Mucosa of descending colon (tissue), 3 donors: ENCODE measurements around the gene SLC35E4. TPM values are rescaled to one million over a fixed set of nuclear protein-coding genes. Genes with fewer than 3 reads are reported as not detected.

Source experiments
- ATAC-seq: fragments of 200-7000 bp; cut with Tn5 transposase; one replicate; pipeline ENCODE4 v1.9.1; 2020; ENCODE audit warnings: mild to moderate bottlenecking, moderate library complexity
- DNase-seq, 3 donors: peaks; one replicate each; pipeline ENCODE4 v3.0.0-alpha.2; 2020
- H3K36me3 ChIP-seq: fragments of 200-600 bp; one replicate; pipeline ENCODE4 v1.8.0; 2021; ENCODE audit warnings: low read depth, mild to moderate bottlenecking
- H3K4me1 ChIP-seq: fragments of 200-600 bp; one replicate; pipeline ENCODE4 v1.8.0; 2021; ENCODE audit warnings: low read depth, mild to moderate bottlenecking
- H3K4me3 ChIP-seq: fragments of 200-600 bp; one replicate; pipeline ENCODE4 v1.8.0; 2021; ENCODE audit warnings: mild to moderate bottlenecking
- H3K9me3 ChIP-seq: fragments of 200-600 bp; one replicate; pipeline ENCODE4 v1.8.0; 2021; ENCODE audit warnings: mild to moderate bottlenecking
- intact Hi-C, 2 donors: fragments of 100-400 bp; cut with DNase I in 1 of 2; cut with micrococcal nuclease in 1 of 2; formaldehyde crosslinking; loops; one replicate each; pipeline versions ENCODE4 v1.11.0 to v1.11.1; 2022; cut with DNase I, micrococcal nuclease
- total RNA-seq, 3 donors: library from RNA; stranded (reverse); fragmentation: NEBNext Ultra II Directional in 2 of 3; extraction: Animal tissue kit (Norgen Biotek cat#: 25700) in 2 of 3; gene quantifications; one replicate each; pipeline versions ENCODE4 v1.2.1 to v1.2.4, GENCODE V29; 2021 to 2023
- TF ChIP-seq, protein P1 (sequence below): fragments of 200-600 bp; IDR thresholded peaks from one replicate; pipeline ENCODE4 v1.8.0; 2022; ENCODE audit warnings: antibody characterized with exemption, mild to moderate bottlenecking
- donor health status: DM: no; HTN: no; CAD: no; lungs with moderate emphysema.
- donor health status: DM: no; HTN: no; CAD: no.
- donor health status: DM: no; HTN: yes; CAD: no.

The SLC35E4 gene
- total RNA-seq, 3 donors from 2014 or later, result 5.0 to 8.5 (median 7.6) TPM

DNA sequence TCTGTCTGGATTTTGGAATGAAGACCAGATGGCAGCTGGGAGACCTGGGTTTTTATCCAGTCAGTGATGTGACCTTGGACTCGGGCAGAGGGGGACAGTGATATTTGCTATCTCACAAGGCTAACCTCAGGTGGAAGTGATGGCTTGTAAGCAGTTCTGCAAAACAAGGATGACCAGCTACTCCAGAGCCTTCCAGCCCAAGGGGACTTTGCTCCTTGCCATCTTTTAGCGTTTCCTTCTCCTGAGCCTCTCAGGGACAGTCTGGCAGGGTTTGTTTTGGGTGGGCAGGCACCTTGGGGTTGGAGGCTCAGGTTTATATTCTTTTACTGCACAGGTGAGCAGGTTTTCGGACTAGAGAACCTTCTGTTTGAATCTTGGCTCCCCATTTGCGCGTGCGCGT, 49.6 kb downstream of the SLC35E4 start:
- Histone ChIP-seq H3K4me1 (peaks cover 12% of the 10 kb centered on the region), H3K9me3 (no peaks in the 10 kb centered on the region), H3K36me3 (no peaks in the 10 kb centered on the region), H3K4me3 (no peak overlapping the region)
- intact Hi-C loops, result no loop called here
- peak in 1 of 3 donors; percentile 44 for DNase-seq
- peak; percentile 56 for ATAC-seq
- TF ChIP-seq, protein P1, sequence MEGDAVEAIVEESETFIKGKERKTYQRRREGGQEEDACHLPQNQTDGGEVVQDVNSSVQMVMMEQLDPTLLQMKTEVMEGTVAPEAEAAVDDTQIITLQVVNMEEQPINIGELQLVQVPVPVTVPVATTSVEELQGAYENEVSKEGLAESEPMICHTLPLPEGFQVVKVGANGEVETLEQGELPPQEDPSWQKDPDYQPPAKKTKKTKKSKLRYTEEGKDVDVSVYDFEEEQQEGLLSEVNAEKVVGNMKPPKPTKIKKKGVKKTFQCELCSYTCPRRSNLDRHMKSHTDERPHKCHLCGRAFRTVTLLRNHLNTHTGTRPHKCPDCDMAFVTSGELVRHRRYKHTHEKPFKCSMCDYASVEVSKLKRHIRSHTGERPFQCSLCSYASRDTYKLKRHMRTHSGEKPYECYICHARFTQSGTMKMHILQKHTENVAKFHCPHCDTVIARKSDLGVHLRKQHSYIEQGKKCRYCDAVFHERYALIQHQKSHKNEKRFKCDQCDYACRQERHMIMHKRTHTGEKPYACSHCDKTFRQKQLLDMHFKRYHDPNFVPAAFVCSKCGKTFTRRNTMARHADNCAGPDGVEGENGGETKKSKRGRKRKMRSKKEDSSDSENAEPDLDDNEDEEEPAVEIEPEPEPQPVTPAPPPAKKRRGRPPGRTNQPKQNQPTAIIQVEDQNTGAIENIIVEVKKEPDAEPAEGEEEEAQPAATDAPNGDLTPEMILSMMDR, result no peak

DNA sequence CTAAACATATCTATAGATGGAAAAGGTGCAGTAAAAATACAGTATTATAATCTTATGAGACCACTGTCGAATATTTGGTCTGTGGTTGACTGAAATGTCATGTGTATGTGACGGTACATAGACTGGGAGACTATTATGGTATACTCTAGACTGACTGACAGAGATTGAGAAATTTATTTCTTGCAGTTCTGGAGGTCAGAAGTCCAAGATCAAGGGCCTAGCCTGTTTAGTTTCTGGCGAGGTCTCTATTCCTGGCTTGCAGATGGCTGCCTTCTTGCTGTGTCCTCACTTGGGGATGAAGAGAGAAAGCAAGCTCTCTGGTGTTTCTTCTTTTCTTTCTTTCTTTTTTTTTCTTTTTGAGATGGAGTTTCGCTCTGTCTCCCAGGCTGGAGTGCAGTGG, 51.8 kb downstream of the SLC35E4 start:
- no peak overlapping the region for H3K4me3 ChIP-seq
- H3K36me3 ChIP-seq, result no peaks in the 10 kb centered on the region
- peaks cover 2% of the 10 kb centered on the region for H3K4me1 ChIP-seq
- no peak for ATAC-seq
- TF ChIP-seq, protein P1, result no peak
- intact Hi-C loops, result no loop called here
- H3K9me3 ChIP-seq, result no peaks in the 10 kb centered on the region
- no peak for DNase-seq

DNA sequence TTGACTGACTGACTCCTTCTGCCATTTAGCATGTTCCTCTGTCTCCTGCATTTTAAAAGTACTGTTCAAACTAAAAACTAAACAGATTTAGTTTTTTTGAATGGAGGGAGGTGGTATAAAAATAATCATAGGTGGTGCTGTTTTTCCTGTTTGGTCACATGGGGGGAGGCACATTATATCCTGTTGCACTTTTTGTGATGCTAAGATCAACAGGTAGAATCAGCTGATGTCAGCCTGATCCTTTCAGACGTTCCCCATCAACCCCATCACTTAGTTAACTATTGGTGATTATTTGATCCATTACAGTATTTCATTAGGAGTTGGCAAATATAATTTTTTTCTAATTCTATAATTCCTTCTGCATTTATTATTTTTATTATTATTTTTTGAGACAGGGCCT, 54.0 kb downstream of the SLC35E4 start:
- Histone ChIP-seq H3K4me1 (peaks cover 6% of the 10 kb centered on the region), H3K36me3 (no peaks in the 10 kb centered on the region), H3K4me3 (no peak overlapping the region), H3K9me3 (no peaks in the 10 kb centered on the region)
- DNase-seq (no peak), ATAC-seq (no peak)
- TF ChIP-seq, protein P1, result no peak
- intact Hi-C loops, result no loop called here

DNA sequence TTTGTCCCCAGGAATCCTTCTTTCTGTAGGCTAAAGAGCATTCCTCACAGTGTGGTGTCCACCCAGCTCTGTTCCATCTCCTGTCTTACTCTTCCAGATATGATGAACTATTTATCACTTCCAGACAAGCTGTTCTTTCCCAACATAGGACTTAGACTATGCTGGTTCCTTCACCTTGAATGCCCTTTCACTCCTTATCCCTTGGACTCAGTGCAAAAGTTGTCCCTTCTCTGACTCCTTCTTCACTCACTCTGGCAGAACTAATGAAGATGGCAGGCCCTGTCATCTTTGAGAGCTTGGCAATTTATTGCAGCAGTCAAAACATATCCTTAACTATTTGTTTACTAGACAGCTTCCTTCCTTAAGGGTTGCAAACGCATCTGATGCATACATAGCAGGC, 55.6 kb downstream of the SLC35E4 start:
- H3K4me1 ChIP-seq, result peaks cover 12% of the 10 kb centered on the region
- no peaks in the 10 kb centered on the region for H3K36me3 ChIP-seq
- DNase-seq (no peak), ATAC-seq (no peak)
- intact Hi-C loops, result no loop called here
- no peaks in the 10 kb centered on the region for H3K9me3 ChIP-seq
- H3K4me3 ChIP-seq, result no peak overlapping the region
- TF ChIP-seq, protein P1, result no peak

DNA sequence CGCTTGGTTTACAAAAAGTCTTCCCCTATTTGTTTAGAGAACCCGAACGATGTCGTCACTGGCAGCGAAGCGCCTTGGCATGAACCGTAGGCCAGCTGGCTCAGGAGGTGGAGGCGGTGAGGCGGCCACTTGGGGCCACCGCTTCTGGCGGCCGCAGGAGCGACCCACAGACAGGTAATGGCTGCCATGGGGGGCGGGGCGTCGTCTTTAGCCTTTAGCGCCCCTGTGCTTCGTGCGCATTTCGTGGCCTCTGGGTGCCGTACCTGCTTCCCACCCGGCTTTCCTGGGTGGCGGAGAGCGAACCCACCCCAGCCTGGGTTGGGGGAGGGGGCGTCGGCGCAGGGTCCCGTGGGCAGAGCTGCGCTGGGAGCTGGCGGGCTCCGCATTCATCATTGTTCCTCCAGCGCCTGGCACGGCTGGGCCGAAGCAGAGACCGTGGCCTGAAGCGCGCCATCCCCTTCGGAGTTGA, 58.6 kb downstream of the SLC35E4 start:
- Histone ChIP-seq H3K36me3 (no peaks in the 10 kb centered on the region), H3K4me3 (peak overlapping the region; percentile 26), H3K9me3 (no peaks in the 10 kb centered on the region), H3K4me1 (peaks cover 12% of the 10 kb centered on the region)
- DNase-seq (peak; percentile 75 to 80 (median 80)), ATAC-seq (peak; percentile 83)
- TF ChIP-seq, protein P1, result no peak
- intact Hi-C loops, result no loop called here
